ENCODE results near the gene CTDSPL. TPM values are rescaled to one million over a fixed set of nuclear protein-coding genes. Genes with fewer than 3 reads are reported as not detected.

CTDSPL gene
- total and polyA plus RNA-seq, 2 experiments from 2014 or later: 7.1 to 33.4 TPM

GRCh38 chr3:37913522-37913921, 51.8 kb downstream of the CTDSPL start:
- Histone ChIP-seq H3F3A (ENCODE audit: insufficient read depth) (no peaks in the 10 kb centered on the region), H3K27ac (no peak overlapping the region), H3K9ac (no peak overlapping the region), H3K4me1 (ENCODE audit: insufficient read depth) (no peaks in the 10 kb centered on the region), H3K9me3 (ENCODE audit: low read depth) (no peaks in the 10 kb centered on the region), H3K4me2 (ENCODE audit: unreplicated experiment) (no peak overlapping the region), H2AFZ (no peak overlapping the region), H3K36me3 (ENCODE audit: low read depth) (0 out of 2 replicates have a peak, but pooled peaks cover 4% of the 10 kb centered on the region), H3K9me2 (ENCODE audit: insufficient read depth) (no peaks in the 10 kb centered on the region), H3K4me3 (no peak overlapping the region), H4K20me1 (ENCODE audit: insufficient read depth) (0 out of 2 replicates have a peak, but pooled peaks cover 6% of the 10 kb centered on the region), H3K79me2 (ENCODE audit: insufficient read depth) (peaks cover 94% of the 10 kb centered on the region), H3K27me3 (replicated peaks; ENCODE audit: insufficient read depth) (no peaks in the 10 kb centered on the region)
- no peak for DNase-seq
- 96 to 98% methylated on average over 4 of the region's 4 CpGs for WGBS, 2 experiments (ENCODE audit: low coverage in 1 of 2, low lambda C conversion rate in 2 of 2, missing lambda C conversion rate in 2 of 2)
- in situ Hi-C loops (cut with MboI): no loop called here
- no peak for TF ChIP-seq EZH2 (IDR thresholded peaks at IDR 0.05; ENCODE audit: insufficient read depth, poor library complexity, severe bottlenecking)
- no peak for TF ChIP-seq EZH2phosphoT487 (IDR thresholded peaks at IDR 0.05; ENCODE audit: insufficient read depth, low read depth)

GRCh38 chr3:37916685-37917084, 55.0 kb downstream of the CTDSPL start:
- 0 out of 2 replicates have a peak, but pooled peaks cover 4% of the 10 kb centered on the region for H3K36me3 ChIP-seq (ENCODE audit: low read depth)
- in situ Hi-C loops (cut with MboI): no loop called here
- H3K9me2 ChIP-seq (ENCODE audit: insufficient read depth): no peaks in the 10 kb centered on the region
- no peak overlapping the region for H2AFZ ChIP-seq
- DNase-seq: no peak
- no peaks in the 10 kb centered on the region for H3K4me1 ChIP-seq (ENCODE audit: insufficient read depth)
- 0 out of 2 replicates have a peak, but pooled peaks cover 6% of the 10 kb centered on the region for H4K20me1 ChIP-seq (ENCODE audit: insufficient read depth)
- no peak overlapping the region for H3K9ac ChIP-seq
- no peaks in the 10 kb centered on the region for H3K27me3 ChIP-seq (replicated peaks; ENCODE audit: insufficient read depth)
- no peak overlapping the region for H3K4me2 ChIP-seq (ENCODE audit: unreplicated experiment)
- H3K27ac ChIP-seq: no peak overlapping the region
- no peak overlapping the region for H3K4me3 ChIP-seq
- no peaks in the 10 kb centered on the region for H3F3A ChIP-seq (ENCODE audit: insufficient read depth)
- TF ChIP-seq EZH2 (IDR thresholded peaks at IDR 0.05; ENCODE audit: insufficient read depth, poor library complexity, severe bottlenecking): no peak
- TF ChIP-seq EZH2phosphoT487 (IDR thresholded peaks at IDR 0.05; ENCODE audit: insufficient read depth, low read depth): no peak
- peaks cover 92% of the 10 kb centered on the region for H3K79me2 ChIP-seq (ENCODE audit: insufficient read depth)
- no peaks in the 10 kb centered on the region for H3K9me3 ChIP-seq (ENCODE audit: low read depth)
- 95 to 100% methylated on average over 1 of the region's 1 CpG for WGBS, 2 experiments (ENCODE audit: low coverage in 1 of 2, low lambda C conversion rate in 2 of 2, missing lambda C conversion rate in 2 of 2)

- no peaks in the 10 kb centered on the region for H3K9me2 ChIP-seq (ENCODE audit: insufficient read depth)
- H3F3A ChIP-seq (ENCODE audit: insufficient read depth): 0 out of 2 replicates have a peak, but pooled peaks cover 14% of the 10 kb centered on the region
- H3K27ac ChIP-seq: no peak overlapping the region
- DNase-seq: no peak
- H3K9me3 ChIP-seq (ENCODE audit: low read depth): no peaks in the 10 kb centered on the region
- no peak overlapping the region for H3K9ac ChIP-seq
- no peaks in the 10 kb centered on the region for H3K27me3 ChIP-seq (replicated peaks; ENCODE audit: insufficient read depth)
- TF ChIP-seq EZH2 (IDR thresholded peaks at IDR 0.05; ENCODE audit: insufficient read depth, poor library complexity, severe bottlenecking): no peak
- no peak for TF ChIP-seq EZH2phosphoT487 (IDR thresholded peaks at IDR 0.05; ENCODE audit: insufficient read depth, low read depth)
- H3K79me2 ChIP-seq (ENCODE audit: insufficient read depth): peaks cover 85% of the 10 kb centered on the region
- in situ Hi-C loops (cut with MboI): no loop called here
- H3K36me3 ChIP-seq (ENCODE audit: low read depth): no peaks in the 10 kb centered on the region
- 30 to 59% methylated on average over 1 of the region's 1 CpG for WGBS, 2 experiments (ENCODE audit: low coverage in 1 of 2, low lambda C conversion rate in 2 of 2, missing lambda C conversion rate in 2 of 2)
- no peak overlapping the region for H3K4me2 ChIP-seq (ENCODE audit: unreplicated experiment)
- H3K4me1 ChIP-seq (ENCODE audit: insufficient read depth): peaks cover 18% of the 10 kb centered on the region
- H2AFZ ChIP-seq: no peak overlapping the region
- H4K20me1 ChIP-seq (ENCODE audit: insufficient read depth): 0 out of 2 replicates have a peak, but pooled peaks cover 6% of the 10 kb centered on the region
- H3K4me3 ChIP-seq: no peak overlapping the region
These were observed 56.9 kb downstream of the CTDSPL start for GRCh38 chr3:37918627-37919026.

- Histone ChIP-seq H3K9me3 (ENCODE audit: low read depth) (no peaks in the 10 kb centered on the region), H3K9me2 (ENCODE audit: insufficient read depth) (no peaks in the 10 kb centered on the region), H3K9ac (no peak overlapping the region), H3K27me3 (replicated peaks; ENCODE audit: insufficient read depth) (no peaks in the 10 kb centered on the region), H3F3A (ENCODE audit: insufficient read depth) (peaks cover 21% of the 10 kb centered on the region; the same call in 1 of the 2 replicates), H3K27ac (no peak overlapping the region), H3K36me3 (ENCODE audit: low read depth) (no peaks in the 10 kb centered on the region), H3K4me3 (no peak overlapping the region), H2AFZ (no peak overlapping the region), H4K20me1 (ENCODE audit: insufficient read depth) (0 out of 2 replicates have a peak, but pooled peaks cover 6% of the 10 kb centered on the region), H3K4me1 (ENCODE audit: insufficient read depth) (peaks cover 34% of the 10 kb centered on the region), H3K79me2 (ENCODE audit: insufficient read depth) (peaks cover 87% of the 10 kb centered on the region), H3K4me2 (ENCODE audit: unreplicated experiment) (no peak overlapping the region)
- no peak for DNase-seq
- 97 to 98% methylated on average over 4 of the region's 4 CpGs for WGBS, 2 experiments (ENCODE audit: low coverage in 1 of 2, low lambda C conversion rate in 2 of 2, missing lambda C conversion rate in 2 of 2)
- TF ChIP-seq EZH2 (IDR thresholded peaks at IDR 0.05; ENCODE audit: insufficient read depth, poor library complexity, severe bottlenecking): no peak
- no peak for TF ChIP-seq EZH2phosphoT487 (IDR thresholded peaks at IDR 0.05; ENCODE audit: insufficient read depth, low read depth)
- in situ Hi-C loops (cut with MboI): no loop called here
These were observed 58.5 kb downstream of the CTDSPL start for GRCh38 chr3:37920156-37920699.
